HG02981 (cell line): ENCODE results near the gene KCNMB2.
"Not testable (repeated sequence)": the region's sequence is repeated elsewhere in the genome, so short reads cannot be mapped to it uniquely, and the experiment has no call there.

Experiments used
- ATAC-seq: cut with Tn5 transposase; IDR thresholded peaks from one replicate; pipeline ENCODE4 v1.9.1; 2021; ENCODE audit warnings: mild to moderate bottlenecking, moderate library complexity; ENCODE audit not compliant: unreplicated experiment

KCNMB2 gene

DNA sequence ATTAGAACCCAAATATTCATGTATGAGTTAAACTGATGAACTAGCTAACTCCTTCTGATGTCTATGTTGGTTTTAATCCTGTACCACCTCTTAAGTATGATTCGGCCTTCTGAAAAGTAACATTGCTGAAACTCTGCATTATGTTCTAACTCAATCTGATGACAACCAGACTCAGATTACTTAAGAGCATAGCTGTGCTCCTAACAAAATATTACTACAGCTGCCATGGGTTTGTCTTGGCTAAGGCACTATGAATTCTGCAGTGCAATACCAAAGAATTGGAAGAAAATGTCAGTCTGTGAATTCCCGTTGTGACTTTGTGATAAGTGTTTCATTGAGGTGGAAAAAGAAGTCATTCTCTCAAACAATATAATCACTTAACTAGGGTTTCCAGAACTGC lies 311.0 kb downstream of the KCNMB2 start:
- no peak for ATAC-seq

DNA sequence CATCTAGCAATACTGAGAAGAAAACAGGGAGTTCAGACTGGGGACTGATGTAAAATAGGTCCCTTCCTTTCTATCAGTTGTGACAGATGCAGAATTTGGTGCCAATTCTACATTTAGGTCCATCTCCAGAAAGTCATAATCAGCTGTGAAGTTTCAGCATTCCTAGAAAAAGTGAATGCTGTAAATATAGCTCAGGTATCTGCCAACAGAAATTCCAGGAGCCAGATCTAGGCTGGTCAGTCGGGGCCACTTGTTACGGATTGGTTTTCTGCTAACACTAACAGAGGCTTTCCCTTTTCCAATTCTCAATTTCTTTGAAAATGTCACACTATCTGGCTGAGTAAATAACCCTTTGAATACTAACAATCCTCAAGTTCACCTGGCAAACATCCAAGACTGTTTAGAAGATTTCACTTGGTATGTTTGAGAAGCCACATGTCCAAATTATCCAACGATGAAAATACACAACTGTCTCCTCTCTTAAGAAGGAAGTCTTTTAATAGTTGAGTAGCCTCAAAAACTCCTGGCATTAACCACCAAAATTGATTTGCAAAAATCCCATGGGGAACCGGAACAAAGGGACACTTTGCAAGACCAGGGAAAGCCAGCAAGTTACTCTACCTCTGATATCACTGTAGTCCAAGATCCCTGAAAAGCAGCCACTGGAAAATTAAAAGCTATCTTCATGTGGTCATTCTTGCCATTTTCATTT lies 313.1 kb downstream of the KCNMB2 start:
- ATAC-seq, result no peak

DNA sequence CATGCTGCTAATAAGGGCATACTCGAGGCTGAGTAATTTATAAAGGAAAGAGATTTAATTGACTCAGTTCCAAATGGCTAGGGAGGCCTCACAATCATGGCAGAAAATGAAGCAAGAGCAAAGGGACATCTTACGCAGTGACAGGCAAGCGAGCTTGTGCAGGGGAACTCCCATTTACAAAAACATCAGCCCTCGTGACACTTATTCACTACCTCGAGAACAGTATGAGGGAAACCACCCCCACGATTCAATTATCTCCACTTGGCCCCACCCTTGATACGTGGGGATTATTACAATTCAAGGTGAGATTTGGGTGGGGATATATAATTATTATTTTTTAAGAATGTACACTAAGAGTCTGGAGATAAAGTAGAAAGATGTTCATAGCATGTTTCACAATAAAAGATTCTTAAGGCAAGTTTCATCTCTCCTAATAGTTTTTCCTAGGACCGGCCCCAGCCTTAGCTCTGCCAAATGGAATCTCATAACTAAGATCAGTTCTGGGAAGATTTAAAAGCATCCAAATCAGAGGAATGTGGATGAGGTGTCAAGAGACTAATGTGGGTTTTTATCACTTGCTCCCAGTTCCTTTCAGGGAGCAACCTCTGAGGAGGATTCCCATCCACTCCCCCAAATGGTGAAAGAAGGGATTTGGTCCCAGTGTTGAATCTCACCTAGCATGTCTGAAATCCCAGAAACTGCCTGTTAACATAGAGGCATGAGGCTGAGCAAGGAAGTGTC lies 314.4 kb downstream of the KCNMB2 start:
- ATAC-seq, result no peak

DNA sequence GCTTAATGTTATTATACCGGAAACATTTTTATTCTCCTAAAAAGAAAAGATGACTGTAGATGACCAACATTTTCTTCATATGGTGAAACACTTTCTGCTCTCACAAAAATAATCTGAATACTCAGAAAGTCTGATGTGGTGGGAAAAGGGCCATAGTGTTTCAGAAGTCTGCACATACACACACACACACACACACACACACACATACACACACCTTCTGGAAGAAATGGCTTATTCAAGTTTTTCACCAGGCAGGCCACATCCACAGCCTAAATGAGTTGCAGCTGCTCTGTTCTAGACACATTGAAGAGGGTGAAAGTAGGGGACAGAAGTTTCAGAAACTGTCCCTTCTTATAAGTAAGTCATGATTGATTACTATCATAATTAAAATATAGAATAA lies 315.3 kb downstream of the KCNMB2 start:
- no peak for ATAC-seq

DNA sequence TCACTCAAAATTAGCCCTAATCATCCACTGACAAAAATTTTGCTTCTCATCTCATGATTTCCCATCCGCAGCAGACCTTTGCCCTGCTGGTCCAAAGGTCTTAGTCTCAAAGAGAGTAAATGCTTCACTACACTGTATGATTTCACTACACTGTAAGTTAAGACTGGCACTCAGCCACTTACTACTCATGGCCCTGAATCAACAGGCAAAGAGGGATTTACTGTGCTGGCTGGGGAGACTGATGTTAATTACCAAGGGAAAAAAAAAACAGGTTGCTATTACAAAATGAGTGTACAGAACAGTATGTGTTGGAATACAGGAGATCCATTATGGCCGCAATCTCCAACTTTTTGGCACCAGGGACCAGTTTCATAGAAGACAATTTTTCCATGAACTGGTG lies 320.6 kb downstream of the KCNMB2 start:
- ATAC-seq, result no peak

DNA sequence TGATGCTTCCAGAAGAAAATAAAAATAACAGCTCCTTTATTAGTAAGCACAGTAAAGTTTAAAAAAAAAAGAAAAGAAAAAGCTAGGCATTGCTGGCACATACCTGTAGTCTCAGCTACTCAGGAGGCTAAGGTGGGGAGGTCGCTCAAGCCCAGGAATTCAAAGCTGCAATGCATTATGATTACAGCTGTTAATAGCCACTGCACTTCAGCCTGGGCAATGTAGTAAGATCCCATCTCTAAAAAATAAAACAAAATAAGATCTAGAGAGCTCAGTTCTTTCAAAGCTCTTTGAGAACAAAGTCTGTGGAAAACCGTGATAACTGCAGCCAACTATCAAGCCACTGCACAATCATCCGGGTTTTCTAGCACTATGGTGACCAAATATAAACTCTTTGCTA lies 323.1 kb downstream of the KCNMB2 start:
- ATAC-seq, result no peak

DNA sequence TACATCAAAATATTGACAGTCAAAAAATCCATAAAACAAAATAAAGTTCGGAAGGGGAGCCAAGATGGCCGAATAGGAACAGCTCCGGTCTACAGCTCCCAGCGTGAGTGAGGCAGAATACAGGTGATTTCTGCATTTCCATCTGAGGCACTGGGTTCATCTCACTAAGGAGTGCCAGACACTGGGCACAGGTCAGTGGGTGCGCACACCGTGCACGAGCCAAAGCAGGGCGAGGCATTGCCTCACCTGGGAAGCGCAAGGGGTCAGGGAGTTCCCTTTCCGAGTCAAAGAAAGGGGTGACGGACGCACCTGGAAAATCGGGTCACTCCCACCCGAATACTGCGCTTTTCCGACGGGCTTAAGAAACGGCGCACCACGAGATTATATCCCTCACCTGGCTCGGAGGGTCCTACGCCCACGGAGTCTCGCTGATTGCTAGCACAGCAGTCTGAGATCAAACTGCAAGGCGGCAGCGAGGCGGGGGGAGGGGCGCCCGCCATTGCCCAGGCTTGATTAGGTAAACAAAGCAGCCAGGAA lies 323.7 kb downstream of the KCNMB2 start:
- not testable (repeated sequence) for ATAC-seq

DNA sequence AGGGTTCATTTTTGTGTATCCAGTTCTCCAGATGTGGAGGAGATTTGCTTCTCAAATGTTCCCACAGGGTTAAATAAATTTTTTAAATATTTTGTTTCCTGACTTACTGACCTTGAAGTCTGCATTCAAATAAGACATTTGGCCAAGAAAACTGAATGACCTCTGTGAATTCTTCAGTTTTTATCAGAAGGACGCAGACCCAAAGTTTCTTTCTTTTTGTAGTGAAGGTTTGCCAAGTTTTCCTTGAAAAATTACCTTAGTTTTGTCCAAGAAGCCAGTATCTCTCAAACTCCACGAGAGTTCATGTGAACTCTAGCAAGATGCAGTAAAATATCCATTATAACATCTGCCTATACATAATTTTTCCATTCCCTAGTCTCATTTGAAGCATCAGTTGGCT lies 332.4 kb downstream of the KCNMB2 start:
- no peak for ATAC-seq

DNA sequence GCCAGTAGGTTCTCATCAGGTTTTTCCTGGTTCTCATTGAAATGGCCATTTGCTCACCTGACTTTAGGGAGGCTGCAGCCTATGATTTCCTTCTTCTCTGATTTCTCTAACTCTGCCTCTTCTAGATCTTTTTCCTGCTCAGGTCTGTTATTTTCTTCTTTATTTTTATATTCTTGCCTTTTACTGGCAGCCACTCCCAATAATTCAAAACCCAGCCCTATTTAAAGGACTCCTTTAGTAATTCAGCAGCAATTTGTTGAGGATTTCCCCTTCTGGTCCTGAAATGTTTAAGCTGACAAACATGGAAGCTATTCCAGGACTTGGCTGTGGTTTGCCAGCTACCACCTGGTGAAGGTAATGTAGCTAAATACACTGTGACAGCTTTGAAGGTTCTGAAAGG lies 333.8 kb downstream of the KCNMB2 start:
- ATAC-seq, result no peak

DNA sequence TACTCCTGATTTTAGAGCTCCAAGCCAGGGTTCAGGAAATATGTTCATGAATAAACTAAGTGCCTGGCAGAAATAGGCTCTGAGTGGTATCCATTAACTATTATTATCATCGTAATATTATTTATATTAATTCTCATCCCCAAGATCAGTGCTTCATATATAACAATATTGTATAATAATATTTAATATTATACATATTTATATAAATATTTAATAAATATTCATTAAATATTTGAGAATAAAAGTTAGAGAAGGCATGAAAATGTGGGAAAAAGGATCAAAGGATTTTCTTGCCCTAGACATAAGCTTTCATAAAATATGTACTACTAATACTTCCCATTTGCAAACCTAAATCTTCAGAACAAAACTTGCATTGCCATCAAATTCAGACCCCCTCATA lies 338.9 kb downstream of the KCNMB2 start:
- ATAC-seq, result no peak

DNA sequence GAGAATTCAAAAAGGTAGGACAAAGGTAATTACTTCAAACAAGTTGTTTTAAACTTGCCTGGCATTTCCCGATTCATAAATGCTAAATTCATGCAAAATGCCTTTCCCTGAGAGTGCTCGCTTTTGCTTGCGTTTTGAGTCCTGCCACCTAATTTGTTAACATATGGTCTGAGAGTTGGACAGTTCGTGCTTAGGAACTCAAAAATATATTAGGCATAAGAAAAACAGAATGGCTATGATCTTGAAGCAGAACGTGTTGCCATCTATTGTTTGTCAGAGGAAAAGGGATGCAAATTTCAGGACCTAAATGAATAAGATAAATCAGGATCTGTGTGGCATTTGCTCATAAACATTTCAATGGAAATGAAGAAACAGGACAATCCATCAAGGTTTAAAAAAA lies 339.6 kb downstream of the KCNMB2 start:
- ATAC-seq, result no peak

DNA sequence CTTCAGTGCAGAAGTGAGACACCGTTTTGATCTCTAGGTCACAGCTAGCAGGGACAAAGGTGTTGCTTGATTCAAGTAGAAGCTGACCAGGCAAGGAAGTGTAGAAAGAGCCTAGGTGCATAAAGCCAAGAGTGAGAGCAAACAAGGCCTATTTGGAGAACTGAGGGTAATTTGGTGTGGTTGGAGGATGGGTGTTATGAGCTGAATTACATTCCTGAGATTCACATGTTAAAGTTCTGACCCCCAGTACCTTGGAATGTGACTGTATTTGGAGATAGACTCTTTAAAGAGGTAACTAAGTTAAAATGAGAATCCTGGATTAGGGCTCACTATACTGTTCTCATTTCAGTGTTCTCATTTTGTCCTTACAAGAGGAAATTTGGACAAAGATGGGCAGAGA lies 344.0 kb downstream of the KCNMB2 start:
- ATAC-seq, result no peak
